Activated CD4-positive, CD25-positive, alpha-beta regulatory T cell (primary cell): ENCODE measurements around the gene DBNDD1.

Experiments used
- DNase-seq, 4 experiments: peaks; one replicate each; lab custom pipeline; 2025; lab: John Stamatoyannopoulos, UW

Gene DBNDD1

GRCh38 chr16:89961920-89962319, 57.3 kb downstream of the DBNDD1 start:
- no peak for DNase-seq

GRCh38 chr16:89960966-89961365, 58.3 kb downstream of the DBNDD1 start:
- no peak for DNase-seq

- DNase-seq: no peak
Observed at GRCh38 chr16:89958596-89958995, 60.7 kb downstream of the DBNDD1 start.

GRCh38 chr16:89958068-89958467, 61.2 kb downstream of the DBNDD1 start:
- no peak for DNase-seq

- DNase-seq: no peak
Observed at GRCh38 chr16:89957216-89957785, 62.0 kb downstream of the DBNDD1 start.

- DNase-seq: no peak
Observed at GRCh38 chr16:89956505-89957215, 62.6 kb downstream of the DBNDD1 start.

- no peak for DNase-seq
Observed at GRCh38 chr16:89955001-89955685, 64.1 kb downstream of the DBNDD1 start.
